Astrocyte (in vitro differentiated cells and primary cell): Measurements from ENCODE around the gene SPEF1. TPM values are rescaled to one million over a fixed set of nuclear protein-coding genes. Genes with fewer than 3 reads are reported as not detected.

Source experiments
- DNase-seq: peaks from one replicate; pipeline ENCODE4 v3.0.0-alpha.2; 2010; ENCODE audit warnings: low read depth
- FAIRE-seq: peaks from 2 replicates; lab custom pipeline; 2011; peaks lifted over from hg19 to GRCh38; lab: Jason Lieb, UNC
- H2AFZ ChIP-seq: 2 replicates; pipeline ENCODE4 v1.6.0; 2012; ENCODE audit warnings: low read depth, low read length, inconsistent platforms
- H3K27ac ChIP-seq: 2 replicates; pipeline ENCODE4 v1.5.1; 2011; ENCODE audit warnings: low read depth, low read length, inconsistent platforms
- H3K27me3 ChIP-seq: 2 replicates; pipeline ENCODE4 v1.6.0; 2011; ENCODE audit warnings: low read length, inconsistent platforms; ENCODE audit not compliant: insufficient read depth
- H3K36me3 ChIP-seq: 2 replicates; pipeline ENCODE4 v1.5.1; 2011; ENCODE audit warnings: low read length, inconsistent platforms; ENCODE audit not compliant: insufficient read depth
- H3K4me1 ChIP-seq: 2 replicates; pipeline ENCODE4 v1.5.1; 2011; ENCODE audit warnings: low read length, inconsistent platforms; ENCODE audit not compliant: insufficient read depth
- H3K4me2 ChIP-seq: 2 replicates; pipeline ENCODE4 v1.6.0; 2012; ENCODE audit warnings: low read length, inconsistent platforms
- H3K4me3 ChIP-seq: 2 replicates; pipeline ENCODE4 v1.5.1; 2011; ENCODE audit warnings: low read depth, mild to moderate bottlenecking, low read length, inconsistent platforms; ENCODE audit not compliant: insufficient read depth
- H3K79me2 ChIP-seq: 2 replicates; pipeline ENCODE4 v1.6.0; 2012; ENCODE audit warnings: mild to moderate bottlenecking, low read length, inconsistent platforms; ENCODE audit not compliant: insufficient read depth
- H3K9ac ChIP-seq: 2 replicates; pipeline ENCODE4 v1.6.0; 2012; ENCODE audit warnings: mild to moderate bottlenecking, low read length, inconsistent platforms
- H3K9me3 ChIP-seq: 2 replicates; pipeline ENCODE4 v1.5.1; 2012; ENCODE audit warnings: low read depth, mild to moderate bottlenecking, low read length, inconsistent platforms; ENCODE audit not compliant: insufficient read depth
- H4K20me1 ChIP-seq: 2 replicates; pipeline ENCODE4 v1.6.0; 2012; ENCODE audit warnings: low read length, inconsistent platforms; ENCODE audit not compliant: insufficient read depth
- H3K27ac Mint-ChIP-seq: one replicate; pipeline ENCODE4 v1.8.0; 2021; ENCODE audit warnings: mild to moderate bottlenecking, mixed read lengths; ENCODE audit not compliant: unreplicated experiment
- H3K27me3 Mint-ChIP-seq: one replicate; pipeline ENCODE4 v1.8.0; 2021; ENCODE audit warnings: low read depth, mixed read lengths; ENCODE audit not compliant: unreplicated experiment
- H3K36me3 Mint-ChIP-seq: one replicate; pipeline ENCODE4 v1.8.0; 2021; ENCODE audit warnings: low read depth, mixed read lengths; ENCODE audit not compliant: unreplicated experiment
- H3K4me1 Mint-ChIP-seq: one replicate; pipeline ENCODE4 v1.8.0; 2021; ENCODE audit warnings: low read depth, mixed read lengths; ENCODE audit not compliant: unreplicated experiment
- H3K4me3 Mint-ChIP-seq: one replicate; pipeline ENCODE4 v1.8.0; 2021; ENCODE audit warnings: mild to moderate bottlenecking, moderate library complexity, mixed read lengths; ENCODE audit not compliant: unreplicated experiment
- H3K9me3 Mint-ChIP-seq: one replicate; pipeline ENCODE4 v1.8.0; 2021; ENCODE audit warnings: mild to moderate bottlenecking, mixed read lengths; ENCODE audit not compliant: unreplicated experiment
- CTCF ChIP-seq: IDR thresholded peaks from 2 replicates; pipeline ENCODE4 v1.5.1; 2011; ENCODE audit warnings: low read depth, mild to moderate bottlenecking, inconsistent platforms, low read length, moderate library complexity; ENCODE audit not compliant: insufficient read depth
- EZH2 ChIP-seq: IDR thresholded peaks from 2 replicates; pipeline ENCODE4 v1.6.1; 2012; ENCODE audit warnings: mild to moderate bottlenecking, low read length, inconsistent platforms; ENCODE audit not compliant: insufficient read depth
- total RNA-seq: library from RNA; stranded (reverse); gene quantifications from 2 replicates; pipeline ENCODE4 v1.2.1, GENCODE V29; 2021

SPEF1 gene
- total RNA-seq, 1 donor from 2014 or later = 0.45 TPM

DNA sequence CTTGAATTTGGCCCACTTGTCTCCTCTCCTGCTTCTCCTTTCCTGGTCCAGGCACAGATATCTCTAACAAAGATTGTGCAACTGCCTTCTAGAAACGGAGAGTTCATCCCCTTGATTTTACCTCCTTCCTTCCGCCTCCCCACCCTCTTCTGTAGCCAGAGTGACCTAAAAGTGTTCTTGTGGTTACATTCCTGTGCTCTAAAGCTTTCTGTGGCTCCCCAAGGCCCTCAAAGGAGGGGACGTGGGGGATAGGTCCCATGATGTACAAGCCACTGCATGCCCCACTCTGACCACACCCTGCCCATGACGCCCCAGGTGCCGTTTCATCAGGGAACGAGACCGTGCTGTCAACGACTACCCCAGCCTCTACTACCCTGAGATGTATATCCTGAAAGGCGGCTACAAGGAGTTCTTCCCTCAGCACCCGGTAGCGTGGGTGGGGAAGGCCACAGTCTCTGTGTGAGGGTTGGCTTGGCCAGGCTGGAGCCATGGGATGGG, 23.1 kb upstream of the SPEF1 start:
- Histone ChIP-seq H3K4me3 (no peak overlapping the region), H3K36me3 (peaks cover 17% of the 10 kb centered on the region), H3K79me2 (peaks cover 8% of the 10 kb centered on the region), H3K9me3 (no peaks in the 10 kb centered on the region), H2AFZ (no peak overlapping the region), H3K27ac (no peak overlapping the region), H3K4me2 (no peak overlapping the region), H3K9ac (no peak overlapping the region), H3K4me1 (peaks cover 33% of the 10 kb centered on the region), H3K27me3 (no peaks in the 10 kb centered on the region), H4K20me1 (no peaks in the 10 kb centered on the region)
- Mint-ChIP-seq H3K36me3 (peaks cover 20% of the 10 kb centered on the region), H3K27me3 (no peaks in the 10 kb centered on the region), H3K27ac (no peak overlapping the region), H3K4me3 (no peak overlapping the region), H3K4me1 (peaks cover 18% of the 10 kb centered on the region), H3K9me3 (no peaks in the 10 kb centered on the region)
- TF ChIP-seq EZH2 (no peak), CTCF (no peak)
- no peak for FAIRE-seq
- DNase-seq = no peak

GRCh38 chr20:3803854-3804253, 22.6 kb upstream of the SPEF1 start:
- Mint-ChIP-seq H3K4me3 (no peak overlapping the region), H3K36me3 (peaks cover 20% of the 10 kb centered on the region), H3K27me3 (no peaks in the 10 kb centered on the region), H3K4me1 (peaks cover 18% of the 10 kb centered on the region), H3K9me3 (no peaks in the 10 kb centered on the region), H3K27ac (no peak overlapping the region)
- H3K4me2 ChIP-seq = no peak overlapping the region
- H3K9ac ChIP-seq = no peak overlapping the region
- H3K4me1 ChIP-seq = peaks cover 38% of the 10 kb centered on the region
- no peak overlapping the region for H3K4me3 ChIP-seq
- no peaks in the 10 kb centered on the region for H4K20me1 ChIP-seq
- DNase-seq (no peak), FAIRE-seq (no peak)
- H3K79me2 ChIP-seq = peaks cover 12% of the 10 kb centered on the region
- no peaks in the 10 kb centered on the region for H3K27me3 ChIP-seq
- no peak for TF ChIP-seq CTCF
- TF ChIP-seq EZH2 = no peak
- no peak overlapping the region for H3K27ac ChIP-seq
- H3K36me3 ChIP-seq = peaks cover 17% of the 10 kb centered on the region
- no peaks in the 10 kb centered on the region for H3K9me3 ChIP-seq
- H2AFZ ChIP-seq = no peak overlapping the region

GRCh38 chr20:3803289-3803688, 22.0 kb upstream of the SPEF1 start:
- H4K20me1 ChIP-seq = no peaks in the 10 kb centered on the region
- H2AFZ ChIP-seq = no peak overlapping the region
- H3K9ac ChIP-seq = no peak overlapping the region
- H3K4me1 ChIP-seq = peaks cover 39% of the 10 kb centered on the region
- H3K27ac ChIP-seq = no peak overlapping the region
- H3K36me3 ChIP-seq = peaks cover 17% of the 10 kb centered on the region
- H3K27ac Mint-ChIP-seq = no peak overlapping the region
- no peak for DNase-seq
- no peak overlapping the region for H3K4me3 Mint-ChIP-seq
- TF ChIP-seq CTCF (no peak), EZH2 (no peak)
- H3K27me3 ChIP-seq = no peaks in the 10 kb centered on the region
- no peaks in the 10 kb centered on the region for H3K27me3 Mint-ChIP-seq
- no peak for FAIRE-seq
- H3K9me3 ChIP-seq = no peaks in the 10 kb centered on the region
- H3K79me2 ChIP-seq = peaks cover 15% of the 10 kb centered on the region
- H3K4me2 ChIP-seq = no peak overlapping the region
- peaks cover 18% of the 10 kb centered on the region for H3K4me1 Mint-ChIP-seq
- H3K9me3 Mint-ChIP-seq = no peaks in the 10 kb centered on the region
- H3K4me3 ChIP-seq = no peak overlapping the region
- peaks cover 20% of the 10 kb centered on the region for H3K36me3 Mint-ChIP-seq
